GM12878 (cell line): Measurements from ENCODE around the gene EGR1. TPM values are rescaled to one million over a fixed set of nuclear protein-coding genes. Genes with fewer than 3 reads are reported as not detected.

Source experiments
- ATAC-seq: fragments of 200-7000 bp; cut with Tn5 transposase; 3 replicates; pipeline ENCODE4 v1.9.1; 2020; ENCODE audit warnings: mild to moderate bottlenecking, moderate library complexity
- BruUV-seq: library from RNA; stranded (reverse); fragments of 400-500 nt; replicated peaks from 2 replicates; lab custom pipeline; 2021; lab: Mats Ljungman, UMichigan
- CTCF ChIA-PET: fragments of 300-600 bp; sonication (Branson Sonifier 250); formaldehyde crosslinking; extraction: SDS; loops from one replicate; lab custom pipeline; 2021; ENCODE audit warnings: inconsistent platforms; lab: Yijun Ruan, JAX
- POLR2A ChIA-PET: fragments of 350-600 bp; formaldehyde crosslinking; extraction: SDS; loops from one replicate; lab custom pipeline; 2021; ENCODE audit warnings: inconsistent platforms; lab: Charles Lee
- RAD21 ChIA-PET: fragments of 300-600 bp; sonication (Branson Sonifier 250); formaldehyde crosslinking; loops from one replicate; lab custom pipeline; 2023; ENCODE audit warnings: antibody characterized with exemption; ENCODE audit not compliant: unreplicated experiment; lab: Charles Lee
- SMC1A ChIA-PET: fragments of 300-600 bp; sonication (Branson Sonifier 250); formaldehyde crosslinking; loops from one replicate; lab custom pipeline; 2023; ENCODE audit not compliant: unreplicated experiment, uncharacterized antibody; lab: Charles Lee
- DNase-seq: peaks from one replicate; pipeline ENCODE4 v3.0.0-alpha.2; 2011; ENCODE audit warnings: low read depth, low spot score
- FAIRE-seq: peaks from 3 replicates; lab custom pipeline; 2011; peaks lifted over from hg19 to GRCh38; lab: Jason Lieb, UNC
- H2AFZ ChIP-seq: 2 replicates; pipeline ENCODE4 v1.6.0; 2011; ENCODE audit warnings: low read depth, low read length, control low read depth; ENCODE audit not compliant: control insufficient read depth
- H3K27ac ChIP-seq: 2 replicates; pipeline ENCODE4 v1.5.1; 2011; ENCODE audit warnings: control low read depth; ENCODE audit not compliant: control insufficient read depth, insufficient read depth
- H3K27me3 ChIP-seq, 2 experiments: replicated peaks in 1 of 2; 2 replicates each; pipeline versions ENCODE4 v1.6.0 to v1.6.1; 2011; ENCODE audit warnings: low read length in 1 of 2; ENCODE audit not compliant: control insufficient read depth in 2 of 2, insufficient read depth in 2 of 2
- H3K36me3 ChIP-seq, 2 experiments: 2 replicates each; pipeline ENCODE4 v1.5.1; 2011; ENCODE audit warnings: low read length in 1 of 2; ENCODE audit not compliant: control insufficient read depth in 2 of 2, insufficient read depth in 2 of 2
- H3K4me1 ChIP-seq: 2 replicates; pipeline ENCODE4 v1.6.1; 2011; ENCODE audit warnings: mild to moderate bottlenecking, low read length, moderate library complexity, mixed read lengths; ENCODE audit not compliant: control insufficient read depth, insufficient read depth
- H3K4me2 ChIP-seq: 2 replicates; pipeline ENCODE4 v1.6.0; 2011; ENCODE audit warnings: control low read depth; ENCODE audit not compliant: control insufficient read depth, insufficient read depth
- H3K4me3 ChIP-seq: fragments of 200-600 bp; sonication (generic); 2 replicates; pipeline ENCODE4 v1.5.1; 2016
- H3K79me2 ChIP-seq: 2 replicates; pipeline ENCODE4 v1.6.0; 2011; ENCODE audit warnings: low read length; ENCODE audit not compliant: control insufficient read depth, insufficient read depth
- H3K9ac ChIP-seq: 2 replicates; pipeline ENCODE4 v1.8.0; 2011; ENCODE audit warnings: low read length, control low read depth, mixed read lengths; ENCODE audit not compliant: control insufficient read depth, insufficient read depth
- H3K9me3 ChIP-seq: replicated peaks from 3 replicates; pipeline ENCODE4 v1.5.1; 2011; ENCODE audit warnings: mild to moderate bottlenecking, low read length; ENCODE audit not compliant: control insufficient read depth, insufficient read depth
- H4K20me1 ChIP-seq: 2 replicates; pipeline ENCODE4 v1.6.0; 2011; ENCODE audit not compliant: control insufficient read depth, insufficient read depth
- BCL11A ChIP-seq: IDR thresholded peaks from 2 replicates; pipeline ENCODE4 v1.6.1; 2011; ENCODE audit warnings: low read depth, low read length
- BMI1 ChIP-seq: fragments of 450-650 bp; IDR thresholded peaks from 2 replicates; pipeline ENCODE4 v1.6.1; 2016; ENCODE audit warnings: mild to moderate bottlenecking, moderate library complexity, borderline replicate concordance
- DPF2 ChIP-seq: fragments of 450-650 bp; IDR thresholded peaks from 2 replicates; pipeline ENCODE4 v1.6.1; 2017; ENCODE audit warnings: mild to moderate bottlenecking
- HSF1 ChIP-seq: fragments of 150-350 bp; IDR thresholded peaks from 2 replicates; pipeline ENCODE4 v1.6.1; 2014; ENCODE audit warnings: mild to moderate bottlenecking, low read depth, low read length
- NBN ChIP-seq: fragments of 450-650 bp; IDR thresholded peaks from 2 replicates; pipeline ENCODE4 v1.6.1; 2016
- REST ChIP-seq: IDR thresholded peaks from 2 replicates; pipeline ENCODE4 v1.6.1; 2012; ENCODE audit warnings: mild to moderate bottlenecking, low read depth, low read length
- WRNIP1 ChIP-seq: IDR thresholded peaks from 2 replicates; pipeline ENCODE4 v1.6.1; 2011; ENCODE audit warnings: low read depth, low read length, improper control_type of control experiment, borderline replicate concordance
- ZBTB4 ChIP-seq: fragments of 450-650 bp; formaldehyde crosslinking; IDR thresholded peaks from 2 replicates; pipeline ENCODE4 v1.4.0; 2022; ENCODE audit warnings: mild to moderate bottlenecking, moderate library complexity
- ZNF687 ChIP-seq: fragments of 450-650 bp; IDR thresholded peaks from 2 replicates; pipeline ENCODE4 v1.6.1; 2017; ENCODE audit warnings: mild to moderate bottlenecking, moderate library complexity
- WGBS: methylation state at CpG from one replicate; pipeline ENCODE4 v1.1.6; 2016; ENCODE audit warnings: low lambda C conversion rate; ENCODE audit not compliant: insufficient replicate concordance, insufficient coverage; ENCODE audit errors: missing lambda C conversion rate; 5-methylcytosine and 5-hydroxymethylcytosine counted together
- in situ Hi-C: fragments of 300-500 bp; cut with MboI; formaldehyde crosslinking; loops from 9 replicates; pipeline ENCODE4 v1.14.3; 2018; ENCODE audit warnings: mixed read lengths
- intact Hi-C: fragments of 100-400 bp; cut with micrococcal nuclease; formaldehyde crosslinking; loops from one replicate; pipeline ENCODE4 v1.14.2; 2022; ENCODE audit not compliant: unreplicated experiment
- polyA plus RNA-seq, 11 experiments: library from polyadenylated mRNA; depleted of rRNA in 4 of 11; unstranded in 6 of 11; stranded (reverse) in 5 of 11; fragments of >200 nt; fragmentation: Nextera tagmentation in 4 of 11; fragmentation: Illumina TruSeq in 1 of 11; extraction: Ambion mirVana in 4 of 11; extraction: Trizol in 1 of 11; gene quantifications; 1 replicate in 1 of 11; 2 replicates in 10 of 11; pipeline versions ENCODE4 v1.2.1 to v1.2.3, GENCODE V29; 2011 to 2016; ENCODE audit warnings: inconsistent platforms in 2 of 11, missing spikeins in 2 of 11, low read depth in 1 of 11
- total RNA-seq, 4 experiments: library from RNA; depleted of rRNA in 3 of 4; stranded (reverse); fragments of >200 nt in 3 of 4; fragmentation: Illumina TruSeq in 1 of 4; extraction: Trizol in 1 of 4; gene quantifications; 2 replicates each; pipeline versions ENCODE4 v1.2.1 to v1.2.3, GENCODE V29; 2013 to 2021

EGR1 gene
- total and polyA plus RNA-seq, 10 of the 15 experiments (the other 5 are each of a cell fraction or from before 2014, with no cell fraction given) = 0.89 to 7.3 (median 2.5) TPM

GRCh38 chr5:138492560-138493045 is 27.3 kb downstream of the EGR1 start (continued):
- no peak for TF ChIP-seq ZBTB4 (CRISPR knock-in tag)

- H4K20me1 ChIP-seq = no peaks in the 10 kb centered on the region
- no peak overlapping the region for H3K4me3 ChIP-seq
- no peaks in the 10 kb centered on the region for H3K79me2 ChIP-seq
- H3K4me2 ChIP-seq = no peak overlapping the region
- 25% methylated on average over 7 of the region's 7 CpGs for WGBS
- TF ChIP-seq WRNIP1 (no peak), BMI1 (no peak), REST (no peak), HSF1 (no peak), NBN (no peak), BCL11A (no peak), DPF2 (no peak), ZNF687 (no peak)
- TF ChIP-seq, all 136 proteins: peak for 0
- Histone ChIP-seq H3K36me3 (no peaks in the 10 kb centered on the region), H3K9ac (no peak overlapping the region), H3K4me1 (peaks cover 7% of the 10 kb centered on the region; the same call in 1 of the 2 replicates), H3K9me3 (no peaks in the 10 kb centered on the region), H3K27ac (no peak overlapping the region), H3K27me3 (peaks cover 3 to 7% of the 10 kb centered on the region in 2 experiments; a peak in 2 of 4 replicates), H2AFZ (no peak overlapping the region)
- in situ Hi-C loops (no loop called here), intact Hi-C loops (no loop called here)
- BruUV-seq = no TSS peak
- CTCF ChIA-PET = no interaction called here
- POLR2A ChIA-PET = no interaction called here
- ATAC-seq (no peak), DNase-seq (no peak), FAIRE-seq (no peak)
- SMC1A ChIA-PET = no interaction called here
- RAD21 ChIA-PET = no interaction called here
These were observed 30.1 kb downstream of the EGR1 start for GRCh38 chr5:138495351-138495750.
